Fibroblast of lung (primary cell): ENCODE measurements around the gene PI16. TPM values are rescaled to one million over a fixed set of nuclear protein-coding genes. Genes with fewer than 3 reads are reported as not detected.

Source experiments
- DNase-seq, 2 donors: peaks; one replicate each; pipeline versions ENCODE4 v3.0.0 to v3.0.0-alpha.2; 2010; ENCODE audit warnings: low read depth in 2 of 2
- H2AFZ ChIP-seq: 2 replicates; pipeline ENCODE4 v1.5.1; 2012; ENCODE audit warnings: low read length, control low read depth, inconsistent platforms
- H3K27ac ChIP-seq: 2 replicates; pipeline ENCODE4 v1.5.1; 2011; ENCODE audit warnings: low read length, control low read depth; ENCODE audit not compliant: insufficient read depth
- H3K27me3 ChIP-seq: 2 replicates; pipeline ENCODE4 v1.5.1; 2011; ENCODE audit warnings: mild to moderate bottlenecking, low read length; ENCODE audit not compliant: control insufficient read depth, insufficient read depth
- H3K36me3 ChIP-seq: 2 replicates; pipeline ENCODE4 v1.5.1; 2011; ENCODE audit warnings: low read length; ENCODE audit not compliant: control insufficient read depth, insufficient read depth
- H3K4me1 ChIP-seq: 2 replicates; pipeline ENCODE4 v1.5.1; 2011; ENCODE audit warnings: low read length; ENCODE audit not compliant: control insufficient read depth, insufficient read depth; ENCODE audit errors: extremely low read depth
- H3K4me2 ChIP-seq: 2 replicates; pipeline ENCODE4 v1.5.1; 2011; ENCODE audit warnings: low read length, control low read depth; ENCODE audit not compliant: insufficient read depth; ENCODE audit errors: extremely low read depth
- H3K4me3 ChIP-seq, 4 experiments: fragments of 200-600 bp in 1 of 4; sonication (generic) in 1 of 4; replicated peaks in 1 of 4; 2 replicates each; pipeline ENCODE4 v1.5.1; 2011 to 2016; ENCODE audit warnings: low read length in 4 of 4, low read depth in 3 of 4, mild to moderate bottlenecking in 3 of 4, control low read depth in 2 of 4, inconsistent platforms in 1 of 4, mixed read lengths in 1 of 4; ENCODE audit not compliant: insufficient read depth in 1 of 4; ENCODE audit errors: control extremely low read depth in 1 of 4
- H3K79me2 ChIP-seq: 2 replicates; pipeline ENCODE4 v1.5.1; 2012; ENCODE audit warnings: mild to moderate bottlenecking, low read length, inconsistent platforms; ENCODE audit not compliant: control insufficient read depth, insufficient read depth
- H3K9ac ChIP-seq: 2 replicates; pipeline ENCODE4 v1.5.1; 2011; ENCODE audit warnings: mild to moderate bottlenecking, low read length, control low read depth; ENCODE audit not compliant: insufficient read depth
- H3K9me3 ChIP-seq: 2 replicates; pipeline ENCODE4 v1.5.1; 2012; ENCODE audit warnings: low read depth, low read length; ENCODE audit not compliant: control insufficient read depth, insufficient read depth
- H4K20me1 ChIP-seq: 2 replicates; pipeline ENCODE4 v1.5.1; 2011; ENCODE audit warnings: low read length; ENCODE audit not compliant: control insufficient read depth, insufficient read depth; ENCODE audit errors: extremely low read depth
- EZH2 ChIP-seq: IDR thresholded peaks from 2 replicates; pipeline ENCODE4 v1.5.1; 2012; ENCODE audit warnings: low read length, control low read depth, mild to moderate bottlenecking; ENCODE audit errors: missing control alignments
- polyA plus RNA-seq, 2 donors: library from polyadenylated mRNA; depleted of rRNA in 1 of 2; stranded (reverse) in 1 of 2; unstranded in 1 of 2; fragments of >200 nt; gene quantifications; 2 replicates each; pipeline ENCODE4 v1.2.1, GENCODE V29; 2011 to 2012; ENCODE audit warnings: missing spikeins in 1 of 2
- total RNA-seq: library from RNA; depleted of rRNA; stranded (reverse); fragments of >200 nt; gene quantifications from 2 replicates; pipeline ENCODE4 v1.2.1, GENCODE V29; 2014
- TF ChIP-seq, protein P1 (sequence below), 2 donors: IDR thresholded peaks in 1 of 2; conservative IDR thresholded peaks in 1 of 2; 1 replicate in 1 of 2; 2 replicates in 1 of 2; pipeline ENCODE4 v1.5.1; 2011 to 2012; ENCODE audit warnings: low read length in 2 of 2, control low read depth in 1 of 2, inconsistent platforms in 1 of 2, low read depth in 1 of 2, mild to moderate bottlenecking in 1 of 2

PI16 gene
- total and polyA plus RNA-seq, 2 donors (not counting 1 experiment from before 2014, with no cell fraction given) = 0.09 TPM; not detected in 1

DNA sequence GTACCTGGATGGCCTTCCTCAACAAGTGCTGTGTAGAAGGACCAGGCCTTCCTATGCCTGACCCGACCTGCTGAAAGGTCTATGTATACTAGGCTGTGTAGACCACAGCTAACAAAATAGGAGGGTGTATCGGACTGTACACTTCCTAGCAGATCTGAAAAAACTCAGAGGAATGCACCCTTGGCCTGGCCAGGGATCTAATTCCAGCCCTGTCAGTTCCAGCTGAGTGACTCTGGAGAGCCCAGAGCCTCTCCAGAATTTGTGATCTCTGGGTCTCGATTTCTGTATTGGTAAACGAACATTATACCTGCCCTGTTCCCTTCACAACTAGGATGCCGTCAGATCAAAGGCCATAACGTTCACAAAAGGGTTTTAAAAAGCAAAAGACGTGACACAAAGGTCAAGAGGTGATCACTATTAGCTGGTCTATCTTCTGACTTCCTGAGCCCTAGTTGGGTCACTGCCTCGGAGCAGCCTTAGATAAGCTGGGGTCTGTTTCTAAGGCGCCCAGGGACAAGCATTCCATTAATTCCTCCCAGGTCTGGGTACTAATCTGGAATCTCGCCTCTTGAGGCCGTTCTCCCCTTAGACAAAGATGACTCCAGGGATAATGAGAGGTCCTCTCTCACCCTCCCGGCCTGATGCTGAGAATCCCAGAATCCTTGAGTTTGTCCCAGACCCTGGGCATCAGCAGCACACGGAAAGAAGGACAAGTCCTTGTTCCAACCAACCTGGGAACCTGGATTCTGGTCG is 17.6 kb downstream of the PI16 start:
- H3K9me3 ChIP-seq = no peaks in the 10 kb centered on the region
- no peaks in the 10 kb centered on the region for H3K4me1 ChIP-seq
- H3K27me3 ChIP-seq = no peaks in the 10 kb centered on the region
- no peaks in the 10 kb centered on the region for H4K20me1 ChIP-seq
- no peak overlapping the region for H3K4me3 ChIP-seq
- H3K4me2 ChIP-seq = no peak overlapping the region
- no peaks in the 10 kb centered on the region for H3K79me2 ChIP-seq
- peaks cover 52% of the 10 kb centered on the region for H3K36me3 ChIP-seq
- H3K27ac ChIP-seq = no peak overlapping the region
- H3K9ac ChIP-seq = no peak overlapping the region
- TF ChIP-seq, protein P1, sequence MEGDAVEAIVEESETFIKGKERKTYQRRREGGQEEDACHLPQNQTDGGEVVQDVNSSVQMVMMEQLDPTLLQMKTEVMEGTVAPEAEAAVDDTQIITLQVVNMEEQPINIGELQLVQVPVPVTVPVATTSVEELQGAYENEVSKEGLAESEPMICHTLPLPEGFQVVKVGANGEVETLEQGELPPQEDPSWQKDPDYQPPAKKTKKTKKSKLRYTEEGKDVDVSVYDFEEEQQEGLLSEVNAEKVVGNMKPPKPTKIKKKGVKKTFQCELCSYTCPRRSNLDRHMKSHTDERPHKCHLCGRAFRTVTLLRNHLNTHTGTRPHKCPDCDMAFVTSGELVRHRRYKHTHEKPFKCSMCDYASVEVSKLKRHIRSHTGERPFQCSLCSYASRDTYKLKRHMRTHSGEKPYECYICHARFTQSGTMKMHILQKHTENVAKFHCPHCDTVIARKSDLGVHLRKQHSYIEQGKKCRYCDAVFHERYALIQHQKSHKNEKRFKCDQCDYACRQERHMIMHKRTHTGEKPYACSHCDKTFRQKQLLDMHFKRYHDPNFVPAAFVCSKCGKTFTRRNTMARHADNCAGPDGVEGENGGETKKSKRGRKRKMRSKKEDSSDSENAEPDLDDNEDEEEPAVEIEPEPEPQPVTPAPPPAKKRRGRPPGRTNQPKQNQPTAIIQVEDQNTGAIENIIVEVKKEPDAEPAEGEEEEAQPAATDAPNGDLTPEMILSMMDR (conservative IDR thresholded peaks at IDR 0.05 in 1 of 2, IDR thresholded peaks at IDR 0.05 in 1 of 2; ENCODE audit: low read depth in 1 of 2, low read length in 2 of 2) = no peak
- no peak for TF ChIP-seq EZH2
- DNase-seq = no peak
- H2AFZ ChIP-seq = no peak overlapping the region

GRCh38 chr6:36973190-36973589 is 18.7 kb downstream of the PI16 start:
- no peaks in the 10 kb centered on the region for H4K20me1 ChIP-seq
- H3K9ac ChIP-seq = no peak overlapping the region
- H3K4me3 ChIP-seq = no peak overlapping the region
- no peaks in the 10 kb centered on the region for H3K27me3 ChIP-seq
- no peaks in the 10 kb centered on the region for H3K9me3 ChIP-seq
- peaks cover 7% of the 10 kb centered on the region for H3K79me2 ChIP-seq
- DNase-seq = no peak
- TF ChIP-seq, protein P1 (conservative IDR thresholded peaks at IDR 0.05 in 1 of 2, IDR thresholded peaks at IDR 0.05 in 1 of 2; ENCODE audit: low read depth in 1 of 2, low read length in 2 of 2) = no peak
- TF ChIP-seq EZH2 = no peak
- H3K27ac ChIP-seq = no peak overlapping the region
- peaks cover 56% of the 10 kb centered on the region for H3K36me3 ChIP-seq
- H3K4me1 ChIP-seq = no peaks in the 10 kb centered on the region
- no peak overlapping the region for H3K4me2 ChIP-seq
- no peak overlapping the region for H2AFZ ChIP-seq

- H3K79me2 ChIP-seq = peaks cover 11% of the 10 kb centered on the region
- TF ChIP-seq EZH2 = no peak
- TF ChIP-seq, protein P1 (conservative IDR thresholded peaks at IDR 0.05 in 1 of 2, IDR thresholded peaks at IDR 0.05 in 1 of 2; ENCODE audit: low read depth in 1 of 2, low read length in 2 of 2) = no peak
- no peaks in the 10 kb centered on the region for H3K4me1 ChIP-seq
- H3K4me3 ChIP-seq = no peak overlapping the region
- H3K27me3 ChIP-seq = no peaks in the 10 kb centered on the region
- no peak overlapping the region for H3K4me2 ChIP-seq
- H4K20me1 ChIP-seq = no peaks in the 10 kb centered on the region
- no peak overlapping the region for H3K27ac ChIP-seq
- H3K9me3 ChIP-seq = no peaks in the 10 kb centered on the region
- no peak overlapping the region for H2AFZ ChIP-seq
- DNase-seq = no peak
- H3K9ac ChIP-seq = no peak overlapping the region
- peaks cover 55% of the 10 kb centered on the region for H3K36me3 ChIP-seq
Measured at GRCh38 chr6:36973647-36974046, 19.1 kb downstream of the PI16 start.
